Muscle layer of colon (tissue), 2 donors: ENCODE data around the gene TMEM79.

ENCODE experiments used
- H3K27ac ChIP-seq: one replicate; pipeline ENCODE4 v1.7.0; 2013; ENCODE audit warnings: low read depth, mild to moderate bottlenecking, low read length, moderate library complexity
- H3K27me3 ChIP-seq, 2 donors: one replicate each; pipeline ENCODE4 v1.7.0; 2013; ENCODE audit warnings: low read length in 2 of 2, mild to moderate bottlenecking in 2 of 2; ENCODE audit not compliant: insufficient read depth in 2 of 2, control insufficient read depth in 1 of 2
- H3K36me3 ChIP-seq: one replicate; pipeline ENCODE4 v1.7.0; 2013; ENCODE audit warnings: mild to moderate bottlenecking, low read length; ENCODE audit not compliant: insufficient read depth
- H3K4me1 ChIP-seq: one replicate; pipeline ENCODE4 v1.7.0; 2013; ENCODE audit warnings: mild to moderate bottlenecking, low read length; ENCODE audit not compliant: insufficient read depth
- H3K4me3 ChIP-seq, 2 donors: one replicate each; pipeline ENCODE4 v1.7.0; 2013; ENCODE audit warnings: low read length in 2 of 2, low read depth in 1 of 2, mild to moderate bottlenecking in 1 of 2, moderate library complexity in 1 of 2
- H3K9ac ChIP-seq: one replicate; pipeline ENCODE4 v1.7.0; 2013; ENCODE audit warnings: low read length
- H3K9me3 ChIP-seq: one replicate; pipeline ENCODE4 v1.7.0; 2013; ENCODE audit warnings: mild to moderate bottlenecking, low read length
- donor health status: abdominal sarcoma.
- donor health status: Adenocarcinoma of cecum.

TMEM79 gene

GRCh38 chr1:156246781-156247459, 37.2 kb upstream of the TMEM79 start:
- no peaks in the 10 kb centered on the region for H3K9me3 ChIP-seq
- H3K4me3 ChIP-seq, result no peak overlapping the region
- H3K36me3 ChIP-seq, result peaks cover 18% of the 10 kb centered on the region
- H3K27ac ChIP-seq, result no peak overlapping the region
- H3K4me1 ChIP-seq, result peaks cover 14% of the 10 kb centered on the region
- peaks cover 18 to 28% of the 10 kb centered on the region in 2 donors for H3K27me3 ChIP-seq
- no peak overlapping the region for H3K9ac ChIP-seq

GRCh38 chr1:156247460-156248322, 36.4 kb upstream of the TMEM79 start, which contains the start of gene PAQR6:
Gene PAQR6 (minus strand): TSS chr1:156248056. CDS start chr1:156246731, 1,325 bp downstream.
- Histone ChIP-seq H3K27ac (no peak within 1 kb of the TSS), H3K4me1 (peaks cover 14% of the 10 kb centered on the region), H3K27me3 (peaks cover 18 to 28% of the 10 kb centered on the region in 2 donors), H3K36me3 (peaks cover 26% of the 10 kb centered on the region), H3K9ac (no peak within 1 kb of the TSS), H3K4me3 (no peak within 1 kb of the TSS), H3K9me3 (no peaks in the 10 kb centered on the region)

GRCh38 chr1:156248323-156248683, 35.8 kb upstream of the TMEM79 start:
- Histone ChIP-seq H3K27ac (no peak overlapping the region), H3K4me1 (peaks cover 14% of the 10 kb centered on the region), H3K9ac (no peak overlapping the region), H3K36me3 (peaks cover 32% of the 10 kb centered on the region), H3K27me3 (peaks cover 18 to 28% of the 10 kb centered on the region in 2 donors), H3K9me3 (no peaks in the 10 kb centered on the region), H3K4me3 (no peak overlapping the region)

GRCh38 chr1:156249593-156249992, 34.5 kb upstream of the TMEM79 start:
- H3K27me3 ChIP-seq, result peaks cover 18 to 24% of the 10 kb centered on the region in 2 donors
- no peaks in the 10 kb centered on the region for H3K9me3 ChIP-seq
- H3K4me3 ChIP-seq, result no peak overlapping the region
- H3K9ac ChIP-seq, result no peak overlapping the region
- no peak overlapping the region for H3K27ac ChIP-seq
- H3K4me1 ChIP-seq, result peaks cover 14% of the 10 kb centered on the region
- H3K36me3 ChIP-seq, result peaks cover 40% of the 10 kb centered on the region

- H3K9ac ChIP-seq, result no peak overlapping the region
- no peaks in the 10 kb centered on the region for H3K9me3 ChIP-seq
- H3K36me3 ChIP-seq, result peaks cover 50% of the 10 kb centered on the region
- no peak overlapping the region for H3K27ac ChIP-seq
- H3K4me3 ChIP-seq, result no peak overlapping the region
- peaks cover 14% of the 10 kb centered on the region for H3K4me1 ChIP-seq
- peaks cover 2 to 5% of the 10 kb centered on the region in 2 donors for H3K27me3 ChIP-seq
Measured at GRCh38 chr1:156251527-156251926, 32.6 kb upstream of the TMEM79 start.

- no peak overlapping the region for H3K9ac ChIP-seq
- H3K27ac ChIP-seq, result no peak overlapping the region
- H3K4me1 ChIP-seq, result no peaks in the 10 kb centered on the region
- H3K36me3 ChIP-seq, result peaks cover 67% of the 10 kb centered on the region
- H3K4me3 ChIP-seq, result no peak overlapping the region
- H3K9me3 ChIP-seq, result no peaks in the 10 kb centered on the region
- no peaks in the 10 kb centered on the region for H3K27me3 ChIP-seq
Measured at GRCh38 chr1:156253634-156254033, 30.5 kb upstream of the TMEM79 start.

GRCh38 chr1:156257711-156258110, 26.4 kb upstream of the TMEM79 start:
- Histone ChIP-seq H3K9me3 (no peaks in the 10 kb centered on the region), H3K36me3 (peaks cover 71% of the 10 kb centered on the region), H3K27ac (no peak overlapping the region), H3K4me1 (no peaks in the 10 kb centered on the region), H3K9ac (no peak overlapping the region), H3K27me3 (no peaks in the 10 kb centered on the region), H3K4me3 (no peak overlapping the region)

GRCh38 chr1:156258859-156259258, 25.3 kb upstream of the TMEM79 start:
- Histone ChIP-seq H3K27ac (no peak overlapping the region), H3K9me3 (no peaks in the 10 kb centered on the region), H3K9ac (no peak overlapping the region), H3K36me3 (peaks cover 70% of the 10 kb centered on the region), H3K4me3 (no peak overlapping the region), H3K4me1 (no peaks in the 10 kb centered on the region), H3K27me3 (no peaks in the 10 kb centered on the region)

GRCh38 chr1:156259805-156260204, 24.3 kb upstream of the TMEM79 start:
- Histone ChIP-seq H3K4me3 (no peak overlapping the region), H3K27ac (no peak overlapping the region), H3K27me3 (no peaks in the 10 kb centered on the region), H3K36me3 (peaks cover 74% of the 10 kb centered on the region), H3K4me1 (no peaks in the 10 kb centered on the region), H3K9ac (no peak overlapping the region), H3K9me3 (no peaks in the 10 kb centered on the region)

GRCh38 chr1:156260896-156261295, 23.2 kb upstream of the TMEM79 start:
- Histone ChIP-seq H3K9ac (no peak overlapping the region), H3K27ac (no peak overlapping the region), H3K9me3 (no peaks in the 10 kb centered on the region), H3K27me3 (no peaks in the 10 kb centered on the region), H3K36me3 (peaks cover 81% of the 10 kb centered on the region), H3K4me1 (no peaks in the 10 kb centered on the region), H3K4me3 (no peak overlapping the region)

- H3K27me3 ChIP-seq, result no peaks in the 10 kb centered on the region
- no peak overlapping the region for H3K27ac ChIP-seq
- no peak overlapping the region for H3K9ac ChIP-seq
- H3K36me3 ChIP-seq, result peaks cover 84% of the 10 kb centered on the region
- H3K4me3 ChIP-seq, result no peak overlapping the region
- no peaks in the 10 kb centered on the region for H3K4me1 ChIP-seq
- H3K9me3 ChIP-seq, result no peaks in the 10 kb centered on the region
Measured at GRCh38 chr1:156262461-156263287, 21.5 kb upstream of the TMEM79 start.
